GM18951 (cell line): ENCODE results near the gene FOCAD.
"Not testable (repeated sequence)": the region's sequence is repeated elsewhere in the genome, so short reads cannot be mapped to it uniquely, and the experiment has no call there.

ENCODE experiments used
- POLR2A ChIP-seq: IDR thresholded peaks from 4 replicates; pipeline ENCODE4 v1.6.1; 2011; ENCODE audit warnings: mild to moderate bottlenecking; ENCODE audit not compliant: insufficient read length, insufficient read depth; ENCODE audit errors: extremely low read depth
- in situ Hi-C: fragments of 300-500 bp; cut with MboI; formaldehyde crosslinking; loops from one replicate; pipeline ENCODE4 v1.12.0; 2022; ENCODE audit warnings: low sequenced_read_pairs, mixed read lengths, inconsistent platforms; ENCODE audit not compliant: unreplicated experiment

The FOCAD gene

GRCh38 chr9:20684035-20684874, at the start of gene FOCAD:
TSS of gene FOCAD (plus strand) at chr9:20684259. CDS start at chr9:20715354, 31,095 bp downstream.
- peak; percentile 99 for TF ChIP-seq POLR2A
- in situ Hi-C loops, result no loop called here

GRCh38 chr9:20634895-20635294, 49.2 kb upstream of the FOCAD start:
- in situ Hi-C loops, result loop anchor here (25.0 kb wide), 1 partner anchor 698 kb away; no protein-coding TSS in a partner anchor
- no peak for TF ChIP-seq POLR2A

- TF ChIP-seq POLR2A, result no peak
- in situ Hi-C loops, result loop anchor here (25.0 kb wide), 1 partner anchor 700 kb away; no protein-coding TSS in a partner anchor
These were observed 47.1 kb upstream of the FOCAD start for GRCh38 chr9:20636888-20637440.

- in situ Hi-C loops, result loop anchor here (25.0 kb wide), 1 partner anchor 703 kb away; no protein-coding TSS in a partner anchor
- TF ChIP-seq POLR2A, result peak; percentile 36
These were observed 43.5 kb upstream of the FOCAD start for GRCh38 chr9:20640331-20641187.

- TF ChIP-seq POLR2A, result no peak
- in situ Hi-C loops, result loop anchor here (25.0 kb wide), 1 partner anchor 705 kb away; no protein-coding TSS in a partner anchor
These were observed 42.0 kb upstream of the FOCAD start for GRCh38 chr9:20642045-20642444.

- in situ Hi-C loops, result loop anchor here (25.0 kb wide), 1 partner anchor 706 kb away; no protein-coding TSS in a partner anchor
- no peak for TF ChIP-seq POLR2A
These were observed 40.4 kb upstream of the FOCAD start for GRCh38 chr9:20643660-20644059.

GRCh38 chr9:20646656-20647055, 37.4 kb upstream of the FOCAD start:
- in situ Hi-C loops, result loop anchor here (25.0 kb wide), 1 partner anchor 709 kb away; no protein-coding TSS in a partner anchor
- TF ChIP-seq POLR2A, result no peak

GRCh38 chr9:20649381-20649780, 34.7 kb upstream of the FOCAD start:
- in situ Hi-C loops, result loop anchor here (25.0 kb wide), 1 partner anchor 712 kb away; no protein-coding TSS in a partner anchor
- no peak for TF ChIP-seq POLR2A

GRCh38 chr9:20650313-20650712, 33.7 kb upstream of the FOCAD start:
- in situ Hi-C loops, result no loop called here
- TF ChIP-seq POLR2A, result no peak

- in situ Hi-C loops, result no loop called here
- TF ChIP-seq POLR2A, result no peak
These were observed 33.2 kb upstream of the FOCAD start for GRCh38 chr9:20650750-20651299.

GRCh38 chr9:20651939-20652338, 32.1 kb upstream of the FOCAD start:
- no peak for TF ChIP-seq POLR2A
- in situ Hi-C loops, result no loop called here

- in situ Hi-C loops, result not testable (repeated sequence)
These were observed 25.8 kb upstream of the FOCAD start for GRCh38 chr9:20658246-20658667.

GRCh38 chr9:20658677-20659473, 25.2 kb upstream of the FOCAD start:
- in situ Hi-C loops, result no loop called here
- TF ChIP-seq POLR2A, result no peak
